ENCODE results near the gene EXOSC7. TPM values are rescaled to one million over a fixed set of nuclear protein-coding genes. Genes with fewer than 3 reads are reported as not detected.
A peak's percentile ranks its signal among the peaks of the same experiment; 100 is the strongest.

Gene EXOSC7
- total RNA-seq, 1 experiment from 2014 or later = 50.1 TPM

DNA sequence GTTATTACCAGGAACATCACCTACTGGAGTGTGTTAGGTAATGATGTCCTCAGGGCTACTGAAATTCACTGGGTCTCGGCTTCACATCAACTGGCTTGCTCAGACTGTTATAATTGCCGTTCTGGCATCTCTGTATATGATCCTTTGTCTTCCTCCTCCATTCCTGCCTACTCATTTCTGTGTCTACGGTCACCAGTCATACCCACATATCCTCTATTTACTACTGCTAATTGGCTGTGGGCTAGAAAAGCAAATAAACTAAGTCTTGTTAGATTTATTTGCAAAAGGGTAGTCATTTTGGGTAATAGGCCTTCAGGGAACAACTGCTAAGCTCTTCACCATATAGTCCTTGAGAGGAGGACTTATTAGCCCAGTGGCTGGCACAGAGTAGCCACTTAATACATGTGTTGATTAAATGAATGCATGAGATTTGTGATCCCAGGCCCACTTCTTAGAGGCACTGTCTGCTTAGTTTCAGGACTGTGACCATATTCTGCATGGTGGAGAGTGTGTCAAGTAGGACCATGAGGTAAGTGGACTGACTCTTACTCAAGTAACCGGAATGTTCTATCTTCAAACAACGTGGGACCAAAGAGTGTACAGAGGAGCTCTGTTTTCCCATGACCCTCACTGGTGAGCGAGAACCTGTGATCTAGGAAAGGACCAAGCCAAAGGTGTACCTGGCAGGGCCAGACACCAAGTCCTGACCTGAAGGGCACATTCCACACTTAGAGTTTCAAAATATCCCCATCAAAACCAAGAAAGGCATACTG, 13.2 kb upstream of the EXOSC7 start:
- H3K36me3 Mint-ChIP-seq (ENCODE audit: insufficient read depth, unreplicated experiment) = peaks cover 6% of the 10 kb centered on the region
- peaks cover 60% of the 10 kb centered on the region for H3K4me1 Mint-ChIP-seq (ENCODE audit: low read depth, unreplicated experiment)
- intact Hi-C loops (cut with micrococcal nuclease; ENCODE audit: unreplicated experiment) = no loop called here
- peak overlapping the region; percentile 83 for H3K27ac Mint-ChIP-seq (ENCODE audit: unreplicated experiment)
- CTCF ChIA-PET = no interaction called here
- H3K4me3 Mint-ChIP-seq (ENCODE audit: low read depth, unreplicated experiment) = no peak overlapping the region
- no peaks in the 10 kb centered on the region for H3K9me3 Mint-ChIP-seq (ENCODE audit: low read depth, unreplicated experiment)
- no peaks in the 10 kb centered on the region for H3K27me3 Mint-ChIP-seq (ENCODE audit: unreplicated experiment)
- no TSS peak for BruUV-seq (replicated peaks)
- TF ChIP-seq, protein P1, sequence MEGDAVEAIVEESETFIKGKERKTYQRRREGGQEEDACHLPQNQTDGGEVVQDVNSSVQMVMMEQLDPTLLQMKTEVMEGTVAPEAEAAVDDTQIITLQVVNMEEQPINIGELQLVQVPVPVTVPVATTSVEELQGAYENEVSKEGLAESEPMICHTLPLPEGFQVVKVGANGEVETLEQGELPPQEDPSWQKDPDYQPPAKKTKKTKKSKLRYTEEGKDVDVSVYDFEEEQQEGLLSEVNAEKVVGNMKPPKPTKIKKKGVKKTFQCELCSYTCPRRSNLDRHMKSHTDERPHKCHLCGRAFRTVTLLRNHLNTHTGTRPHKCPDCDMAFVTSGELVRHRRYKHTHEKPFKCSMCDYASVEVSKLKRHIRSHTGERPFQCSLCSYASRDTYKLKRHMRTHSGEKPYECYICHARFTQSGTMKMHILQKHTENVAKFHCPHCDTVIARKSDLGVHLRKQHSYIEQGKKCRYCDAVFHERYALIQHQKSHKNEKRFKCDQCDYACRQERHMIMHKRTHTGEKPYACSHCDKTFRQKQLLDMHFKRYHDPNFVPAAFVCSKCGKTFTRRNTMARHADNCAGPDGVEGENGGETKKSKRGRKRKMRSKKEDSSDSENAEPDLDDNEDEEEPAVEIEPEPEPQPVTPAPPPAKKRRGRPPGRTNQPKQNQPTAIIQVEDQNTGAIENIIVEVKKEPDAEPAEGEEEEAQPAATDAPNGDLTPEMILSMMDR (IDR thresholded peaks at IDR 0.05; ENCODE audit: unreplicated experiment) = no peak
- no peak for DNase-seq

DNA sequence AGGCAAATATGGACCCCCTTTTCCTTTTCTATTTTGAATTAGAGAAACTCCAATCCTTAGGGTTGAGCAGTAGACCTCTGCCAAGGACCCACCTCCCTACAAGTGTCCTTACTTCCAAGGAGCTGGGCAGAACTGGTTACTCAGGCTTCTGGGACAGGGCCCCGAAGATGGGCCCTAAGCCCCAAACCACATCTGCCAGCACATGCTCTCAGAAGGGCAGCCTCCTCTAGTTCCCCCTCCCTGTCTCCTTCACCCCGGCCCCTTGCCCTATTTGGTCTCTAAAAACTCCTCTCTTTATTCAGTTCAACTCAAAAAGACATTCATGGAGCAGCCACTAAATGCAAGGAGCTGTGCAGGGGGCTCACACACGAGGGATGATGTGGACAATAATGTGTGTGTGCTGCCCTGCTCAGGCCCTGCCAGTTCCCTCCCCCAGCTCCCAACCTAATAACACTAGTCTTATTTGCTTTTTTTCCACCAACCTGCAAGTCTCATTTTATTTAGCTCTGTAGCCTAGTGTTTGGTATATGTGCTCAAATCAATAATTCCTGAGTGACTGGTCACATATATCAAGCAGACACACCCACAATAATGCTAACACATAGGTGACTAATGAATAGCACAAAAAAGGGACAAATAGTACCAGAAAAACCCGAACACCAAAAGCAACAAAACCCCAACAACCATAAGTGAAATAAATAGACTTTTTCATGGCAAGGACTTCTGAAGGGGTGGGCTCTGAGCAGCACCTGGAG, 12.3 kb upstream of the EXOSC7 start:
- H3K27me3 Mint-ChIP-seq (ENCODE audit: unreplicated experiment) = no peaks in the 10 kb centered on the region
- BruUV-seq (replicated peaks) = no TSS peak
- peaks cover 69% of the 10 kb centered on the region for H3K4me1 Mint-ChIP-seq (ENCODE audit: low read depth, unreplicated experiment)
- TF ChIP-seq, protein P1 (IDR thresholded peaks at IDR 0.05; ENCODE audit: unreplicated experiment) = no peak
- peak overlapping the region; percentile 54 for H3K4me3 Mint-ChIP-seq (ENCODE audit: low read depth, unreplicated experiment)
- peaks cover 6% of the 10 kb centered on the region for H3K36me3 Mint-ChIP-seq (ENCODE audit: insufficient read depth, unreplicated experiment)
- intact Hi-C loops (cut with micrococcal nuclease; ENCODE audit: unreplicated experiment) = no loop called here
- no peak for DNase-seq
- no peaks in the 10 kb centered on the region for H3K9me3 Mint-ChIP-seq (ENCODE audit: low read depth, unreplicated experiment)
- peak overlapping the region; percentile 83 for H3K27ac Mint-ChIP-seq (ENCODE audit: unreplicated experiment)
- CTCF ChIA-PET = no interaction called here

DNA sequence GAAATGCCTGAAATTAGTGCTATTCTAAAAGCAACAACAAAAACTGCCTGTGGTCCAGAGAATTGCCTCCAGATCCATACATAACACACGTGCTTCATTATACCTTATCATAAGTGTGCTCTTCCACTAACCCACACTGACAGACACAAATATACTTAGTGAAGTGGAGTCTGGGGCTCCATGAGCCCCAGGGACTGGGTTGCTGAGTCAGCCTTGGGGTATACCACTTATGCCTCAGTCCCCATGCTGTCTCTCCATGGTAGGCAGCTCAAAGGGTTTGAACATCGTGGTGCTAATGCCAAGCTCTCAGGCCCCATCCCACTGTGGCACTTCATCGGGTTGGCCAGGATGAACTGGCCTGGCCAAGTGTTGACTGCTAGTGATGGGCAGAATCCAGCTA, 10.9 kb upstream of the EXOSC7 start:
- DNase-seq = no peak
- intact Hi-C loops (cut with micrococcal nuclease; ENCODE audit: unreplicated experiment) = no loop called here
- Mint-ChIP-seq H3K4me1 (ENCODE audit: low read depth, unreplicated experiment) (peaks cover 84% of the 10 kb centered on the region), H3K27ac (ENCODE audit: unreplicated experiment) (no peak overlapping the region), H3K9me3 (ENCODE audit: low read depth, unreplicated experiment) (no peaks in the 10 kb centered on the region), H3K36me3 (ENCODE audit: insufficient read depth, unreplicated experiment) (peaks cover 10% of the 10 kb centered on the region), H3K4me3 (ENCODE audit: low read depth, unreplicated experiment) (no peak overlapping the region), H3K27me3 (ENCODE audit: unreplicated experiment) (no peaks in the 10 kb centered on the region)
- BruUV-seq (replicated peaks) = no TSS peak
- TF ChIP-seq, protein P1 (IDR thresholded peaks at IDR 0.05; ENCODE audit: unreplicated experiment) = no peak
- CTCF ChIA-PET = interaction anchor here (0.8 kb wide), 1 partner anchor 78 kb away, joined by 3 read pairs; no protein-coding TSS in a partner anchor

DNA sequence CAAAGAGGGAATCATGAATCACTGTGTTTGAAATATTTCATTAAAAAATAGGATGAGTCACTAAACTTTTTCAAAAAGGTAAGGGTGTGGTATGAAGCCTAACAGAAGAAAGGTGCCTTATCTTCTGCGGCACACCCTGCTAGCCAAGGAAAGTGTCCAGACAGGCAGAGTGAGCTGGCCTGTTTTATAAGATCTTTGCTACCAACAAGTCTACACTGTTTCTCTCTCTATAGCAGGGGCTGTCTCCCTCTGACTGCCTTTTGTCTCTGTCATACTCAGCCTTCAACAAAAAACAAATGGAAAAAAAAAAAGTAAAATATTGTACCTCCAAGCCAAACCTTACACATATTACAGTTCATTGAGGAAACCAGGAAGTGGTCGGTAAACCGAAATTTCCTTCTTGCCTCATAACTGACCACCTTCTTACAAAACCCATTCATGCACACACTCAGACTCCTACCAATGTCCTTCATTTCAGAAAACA, 9.2 kb upstream of the EXOSC7 start:
- Mint-ChIP-seq H3K36me3 (ENCODE audit: insufficient read depth, unreplicated experiment) (peaks cover 10% of the 10 kb centered on the region), H3K9me3 (ENCODE audit: low read depth, unreplicated experiment) (no peaks in the 10 kb centered on the region), H3K27ac (ENCODE audit: unreplicated experiment) (peak overlapping the region; percentile 92), H3K4me1 (ENCODE audit: low read depth, unreplicated experiment) (peaks cover 98% of the 10 kb centered on the region), H3K4me3 (ENCODE audit: low read depth, unreplicated experiment) (peak overlapping the region; percentile 35), H3K27me3 (ENCODE audit: unreplicated experiment) (no peaks in the 10 kb centered on the region)
- no TSS peak for BruUV-seq (replicated peaks)
- DNase-seq = peak; percentile 61
- CTCF ChIA-PET = interaction anchor here (0.5 to 0.7 kb wide), 4 partner anchors 9 to 758 kb away, joined by 3 to 4 read pairs (median 3); partner anchors contain the start of genes EXOSC7 and ZDHHC3
- TF ChIP-seq, protein P1 (IDR thresholded peaks at IDR 0.05; ENCODE audit: unreplicated experiment) = no peak
- intact Hi-C loops (cut with micrococcal nuclease; ENCODE audit: unreplicated experiment) = no loop called here

Measured in Calu3 (cell line).